ENCODE results near the gene IGDCC3. TPM values are rescaled to one million over a fixed set of nuclear protein-coding genes. Genes with fewer than 3 reads are reported as not detected.

The IGDCC3 gene
- total RNA-seq, 1 donor from 2014 or later = 125 TPM

DNA sequence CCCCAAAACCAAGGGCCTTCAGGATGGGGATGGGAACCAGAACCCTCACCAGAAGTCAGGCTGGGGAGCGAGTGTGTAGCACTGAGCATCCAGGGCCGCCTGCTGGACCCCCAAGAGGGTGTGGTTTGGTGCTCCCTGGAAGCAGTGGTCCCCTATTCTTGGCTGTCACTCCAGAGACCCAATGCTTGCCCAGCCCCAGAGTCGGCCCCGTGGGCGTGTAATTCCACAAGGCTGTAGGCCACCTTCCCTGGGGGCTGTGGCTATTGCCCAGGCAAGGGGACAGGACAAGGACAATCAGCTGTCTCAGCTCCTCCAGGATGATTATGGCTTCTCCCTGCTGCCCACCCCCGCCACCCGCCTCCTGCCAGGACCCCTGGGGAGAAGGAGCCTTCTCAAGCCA lies 14.5 kb downstream of the IGDCC3 start:
- Mint-ChIP-seq H3K4me1 (ENCODE audit: low read depth) (peaks cover 48% of the 10 kb centered on the region), H3K36me3 (ENCODE audit: insufficient read depth) (peaks cover 14% of the 10 kb centered on the region), H3K27ac (peak overlapping the region; percentile 97), H3K9me3 (ENCODE audit: low read depth) (no peaks in the 10 kb centered on the region), H3K27me3 (no peaks in the 10 kb centered on the region), H3K4me3 (ENCODE audit: low read depth) (no peak overlapping the region)
- TF ChIP-seq, protein P1, sequence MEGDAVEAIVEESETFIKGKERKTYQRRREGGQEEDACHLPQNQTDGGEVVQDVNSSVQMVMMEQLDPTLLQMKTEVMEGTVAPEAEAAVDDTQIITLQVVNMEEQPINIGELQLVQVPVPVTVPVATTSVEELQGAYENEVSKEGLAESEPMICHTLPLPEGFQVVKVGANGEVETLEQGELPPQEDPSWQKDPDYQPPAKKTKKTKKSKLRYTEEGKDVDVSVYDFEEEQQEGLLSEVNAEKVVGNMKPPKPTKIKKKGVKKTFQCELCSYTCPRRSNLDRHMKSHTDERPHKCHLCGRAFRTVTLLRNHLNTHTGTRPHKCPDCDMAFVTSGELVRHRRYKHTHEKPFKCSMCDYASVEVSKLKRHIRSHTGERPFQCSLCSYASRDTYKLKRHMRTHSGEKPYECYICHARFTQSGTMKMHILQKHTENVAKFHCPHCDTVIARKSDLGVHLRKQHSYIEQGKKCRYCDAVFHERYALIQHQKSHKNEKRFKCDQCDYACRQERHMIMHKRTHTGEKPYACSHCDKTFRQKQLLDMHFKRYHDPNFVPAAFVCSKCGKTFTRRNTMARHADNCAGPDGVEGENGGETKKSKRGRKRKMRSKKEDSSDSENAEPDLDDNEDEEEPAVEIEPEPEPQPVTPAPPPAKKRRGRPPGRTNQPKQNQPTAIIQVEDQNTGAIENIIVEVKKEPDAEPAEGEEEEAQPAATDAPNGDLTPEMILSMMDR (IDR thresholded peaks at IDR 0.05; ENCODE audit: unreplicated experiment) = no peak
- no peak for DNase-seq (ENCODE audit: low spot score, unreplicated experiment)

DNA sequence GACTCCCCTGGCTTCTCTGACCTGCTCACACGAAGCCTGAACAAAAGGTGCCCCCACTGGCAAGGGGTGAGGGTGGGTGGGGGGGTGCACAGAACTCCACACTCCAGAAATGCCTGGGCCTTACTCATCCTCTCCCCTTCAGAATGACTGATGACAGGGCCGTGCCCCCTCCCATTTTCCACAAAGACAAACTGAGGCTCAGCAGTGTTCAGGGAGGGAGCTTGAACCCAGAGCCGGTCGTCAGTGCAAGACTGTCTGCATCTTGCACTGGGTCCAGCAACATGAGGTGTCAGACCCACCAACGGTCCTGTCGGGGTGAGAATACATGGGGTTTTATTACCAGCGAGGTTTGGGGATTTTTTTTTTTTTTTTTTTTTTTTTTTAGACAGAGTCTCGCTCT lies 15.3 kb downstream of the IGDCC3 start:
- TF ChIP-seq, protein P1 (IDR thresholded peaks at IDR 0.05; ENCODE audit: unreplicated experiment) = no peak
- H3K9me3 Mint-ChIP-seq (ENCODE audit: low read depth) = no peaks in the 10 kb centered on the region
- H3K27me3 Mint-ChIP-seq = no peaks in the 10 kb centered on the region
- DNase-seq (ENCODE audit: low spot score, unreplicated experiment) = no peak
- peaks cover 14% of the 10 kb centered on the region for H3K36me3 Mint-ChIP-seq (ENCODE audit: insufficient read depth)
- no peak overlapping the region for H3K27ac Mint-ChIP-seq
- peak overlapping the region; percentile 35 for H3K4me3 Mint-ChIP-seq (ENCODE audit: low read depth)
- H3K4me1 Mint-ChIP-seq (ENCODE audit: low read depth) = peaks cover 43% of the 10 kb centered on the region

DNA sequence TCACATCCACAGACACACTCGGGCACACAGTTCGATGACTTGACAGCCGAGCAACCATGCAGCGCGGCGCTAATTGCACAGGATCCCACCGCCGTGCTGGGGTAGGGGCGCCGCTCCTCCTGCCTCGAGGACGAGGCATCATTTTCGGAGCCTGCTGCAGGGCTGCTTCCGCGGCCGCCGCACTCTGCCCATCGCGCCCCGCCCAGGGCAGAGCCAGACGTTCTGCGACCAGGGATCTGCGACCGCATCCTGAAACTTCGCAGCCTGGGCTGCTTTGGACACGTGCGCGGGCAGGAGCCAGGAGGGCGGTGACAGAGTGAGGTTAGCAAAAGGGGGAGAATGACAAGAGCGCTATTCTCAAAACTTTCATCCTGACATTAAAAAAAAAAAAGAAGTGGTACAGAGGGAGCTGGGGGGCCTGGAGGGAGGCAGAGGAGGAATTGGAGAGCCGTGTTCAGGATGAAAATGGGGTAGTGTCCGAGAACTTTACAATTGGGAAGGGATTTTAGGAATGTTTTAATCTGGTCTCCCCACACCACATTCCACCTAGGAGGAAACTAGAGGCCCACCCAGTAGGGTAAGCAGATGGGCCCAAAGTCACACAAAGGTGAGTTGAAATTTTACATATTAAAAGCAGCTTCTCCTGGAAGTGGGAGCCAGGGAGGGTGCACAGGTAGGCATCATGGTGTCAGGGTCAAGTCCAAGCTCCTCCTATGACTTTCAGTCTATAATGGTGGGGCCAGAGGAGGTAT lies 15.9 kb downstream of the IGDCC3 start:
- peaks cover 14% of the 10 kb centered on the region for H3K36me3 Mint-ChIP-seq (ENCODE audit: insufficient read depth)
- no peaks in the 10 kb centered on the region for H3K27me3 Mint-ChIP-seq
- H3K4me1 Mint-ChIP-seq (ENCODE audit: low read depth) = peaks cover 40% of the 10 kb centered on the region
- no peak overlapping the region for H3K4me3 Mint-ChIP-seq (ENCODE audit: low read depth)
- peak overlapping the region; percentile 75 for H3K27ac Mint-ChIP-seq
- TF ChIP-seq, protein P1 (IDR thresholded peaks at IDR 0.05; ENCODE audit: unreplicated experiment) = no peak
- H3K9me3 Mint-ChIP-seq (ENCODE audit: low read depth) = no peaks in the 10 kb centered on the region
- no peak for DNase-seq (ENCODE audit: low spot score, unreplicated experiment)

DNA sequence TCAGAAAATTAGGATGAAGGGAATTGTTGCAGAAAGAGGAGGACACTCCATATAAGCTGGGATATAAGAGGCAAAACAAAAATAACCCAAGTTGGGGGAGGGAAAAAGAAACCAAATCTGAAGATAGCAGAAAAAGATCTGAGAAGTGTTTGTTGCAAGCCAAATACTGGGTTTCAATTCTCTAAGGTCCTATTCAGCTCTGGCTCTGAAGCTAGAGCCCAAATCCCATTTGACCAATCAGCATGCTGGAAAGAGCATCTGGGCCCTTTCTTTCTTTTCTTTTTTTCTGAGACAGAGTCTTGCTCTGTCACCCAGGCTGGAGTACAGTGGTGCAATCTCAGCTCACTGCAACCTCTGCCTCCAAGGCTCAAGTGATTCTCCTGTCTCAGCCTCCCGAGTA lies 17.3 kb downstream of the IGDCC3 start:
- no peak overlapping the region for H3K27ac Mint-ChIP-seq

DNA sequence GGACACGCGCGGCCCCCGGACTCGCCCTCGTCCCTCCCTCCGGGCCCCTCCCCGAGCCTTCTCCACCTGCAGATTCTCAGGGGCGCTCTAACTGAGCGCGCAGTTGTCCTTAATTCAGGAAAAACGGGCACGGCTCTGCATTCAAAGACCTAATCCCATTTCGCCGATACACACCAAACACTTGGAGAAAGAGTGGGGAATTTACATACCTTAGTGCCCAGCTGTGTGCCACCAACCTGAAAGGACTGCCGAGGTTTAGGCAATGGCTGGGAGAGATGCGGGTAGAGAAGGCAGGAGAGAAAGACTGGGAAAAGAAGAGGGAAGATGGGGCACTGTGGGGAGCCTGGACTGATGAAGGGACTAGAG lies 21.8 kb downstream of the IGDCC3 start:
- TF ChIP-seq, protein P1 (IDR thresholded peaks at IDR 0.05; ENCODE audit: unreplicated experiment) = no peak
- H3K27me3 Mint-ChIP-seq = no peaks in the 10 kb centered on the region
- peaks cover 16% of the 10 kb centered on the region for H3K4me1 Mint-ChIP-seq (ENCODE audit: low read depth)
- H3K36me3 Mint-ChIP-seq (ENCODE audit: insufficient read depth) = peaks cover 21% of the 10 kb centered on the region
- H3K4me3 Mint-ChIP-seq (ENCODE audit: low read depth) = peak overlapping the region; percentile 74
- peak overlapping the region; percentile 30 for H3K27ac Mint-ChIP-seq
- H3K9me3 Mint-ChIP-seq (ENCODE audit: low read depth) = peaks cover 3% of the 10 kb centered on the region
- DNase-seq (ENCODE audit: low spot score, unreplicated experiment) = no peak

More for the DNA sequence above, 17.3 kb downstream of the IGDCC3 start:
- TF ChIP-seq, protein P1 (IDR thresholded peaks at IDR 0.05; ENCODE audit: unreplicated experiment) = no peak
- no peaks in the 10 kb centered on the region for H3K9me3 Mint-ChIP-seq (ENCODE audit: low read depth)
- peaks cover 14% of the 10 kb centered on the region for H3K36me3 Mint-ChIP-seq (ENCODE audit: insufficient read depth)
- DNase-seq (ENCODE audit: low spot score, unreplicated experiment) = no peak
- H3K27me3 Mint-ChIP-seq = no peaks in the 10 kb centered on the region
- H3K4me3 Mint-ChIP-seq (ENCODE audit: low read depth) = no peak overlapping the region
- H3K4me1 Mint-ChIP-seq (ENCODE audit: low read depth) = peaks cover 33% of the 10 kb centered on the region

Measured in progenitor cell of endocrine pancreas (in vitro differentiated cells).